Stimulated activated CD4-positive, alpha-beta T cell treated with anti-CD3 and anti-CD28 coated beads, Interleukin-12 subunit alpha, Interleukin-12 subunit beta, amount 100 ng/mL, for 48 hours (primary cell): Measurements from ENCODE around the gene MCTP1.

Source experiments
- DNase-seq, 3 donors: peaks; one replicate each; pipeline ENCODE4 v3.0.0-alpha.2; 2020; ENCODE audit warnings: low read depth in 2 of 3, low spot score in 1 of 3

Gene MCTP1

GRCh38 chr5:95078868-95079267, 206.0 kb downstream of the MCTP1 start:
- DNase-seq, result no peak

DNA sequence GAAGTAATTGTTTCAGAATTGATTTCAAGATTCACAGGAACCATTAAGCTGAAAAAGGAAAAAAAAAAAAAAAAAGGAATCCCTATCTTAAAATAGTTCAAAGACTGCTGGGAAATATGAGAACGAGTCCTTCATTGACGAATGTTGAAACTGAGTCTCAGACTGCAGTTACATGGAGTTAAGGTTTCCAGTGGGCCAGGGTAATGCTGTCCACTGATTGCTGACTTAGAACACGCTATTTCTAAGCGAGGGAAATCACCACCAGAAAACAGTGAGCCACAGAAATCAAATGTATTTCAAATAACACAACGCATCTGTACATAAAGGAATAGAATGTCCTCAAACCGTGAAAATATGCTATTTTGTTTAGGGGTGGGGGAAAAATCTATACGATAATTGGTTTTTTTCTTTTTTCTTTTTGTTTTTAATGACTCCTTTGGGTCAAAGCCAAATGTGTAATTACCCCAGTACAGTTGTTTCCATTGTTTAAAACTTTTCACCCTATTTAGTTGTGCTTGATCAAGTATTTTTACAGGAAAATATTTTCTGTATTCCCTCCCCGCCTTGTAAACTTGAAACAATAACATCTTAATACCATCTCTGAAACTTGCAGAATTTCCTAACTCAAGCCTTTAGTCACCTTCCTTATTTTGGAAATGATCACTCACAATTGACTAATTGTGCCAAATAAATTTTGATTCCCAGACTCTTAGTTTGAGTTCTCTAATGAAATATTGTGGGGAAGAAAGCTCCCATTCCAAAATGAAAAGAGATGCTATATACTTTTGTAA, 208.3 kb downstream of the MCTP1 start:
- DNase-seq, result no peak

DNA sequence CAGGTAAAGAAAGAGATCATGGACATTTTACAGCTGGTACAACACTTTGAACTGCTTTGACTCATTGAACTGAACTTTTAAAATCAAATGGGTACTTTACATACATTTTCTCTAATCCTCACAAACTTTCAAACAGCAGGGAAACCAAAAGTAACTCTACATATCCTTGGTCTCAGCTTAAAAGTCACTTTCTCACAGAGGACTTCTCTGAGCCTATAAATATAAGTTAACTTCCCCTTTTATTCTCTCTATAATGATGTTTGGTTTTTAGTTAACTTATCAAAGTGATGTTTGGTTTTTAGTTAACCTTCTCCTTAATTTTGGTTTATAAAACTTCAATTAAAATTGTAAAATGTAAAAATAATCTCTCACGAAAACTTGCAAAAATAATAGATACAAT, 209.8 kb downstream of the MCTP1 start:
- DNase-seq, result no peak

- no peak for DNase-seq
Measured at GRCh38 chr5:95072281-95072680, 212.6 kb downstream of the MCTP1 start.

GRCh38 chr5:95070866-95071265, 214.0 kb downstream of the MCTP1 start:
- no peak for DNase-seq

GRCh38 chr5:95070453-95070852, 214.4 kb downstream of the MCTP1 start:
- DNase-seq, result no peak

DNA sequence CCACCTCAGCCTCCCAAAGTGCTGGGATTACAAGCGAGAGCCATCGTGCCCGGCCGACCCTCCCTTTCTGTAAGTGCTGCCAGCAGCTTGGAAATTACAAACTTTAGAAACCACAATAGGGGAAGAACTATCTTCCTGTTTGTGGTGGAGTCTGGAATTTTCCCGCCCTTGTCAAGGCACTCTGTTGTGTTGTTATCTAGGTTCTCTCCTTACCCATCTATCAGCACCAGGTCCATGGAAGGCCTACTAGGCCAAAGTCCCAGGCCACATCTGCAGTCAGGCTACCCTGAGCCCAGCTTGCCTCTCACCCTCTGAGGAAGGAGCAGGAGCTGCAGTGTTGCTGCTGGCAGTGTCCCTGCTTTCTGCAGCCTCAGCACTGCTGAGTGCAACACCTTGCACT, 214.9 kb downstream of the MCTP1 start:
- no peak for DNase-seq

GRCh38 chr5:95069021-95069420, 215.9 kb downstream of the MCTP1 start:
- DNase-seq, result no peak

DNA sequence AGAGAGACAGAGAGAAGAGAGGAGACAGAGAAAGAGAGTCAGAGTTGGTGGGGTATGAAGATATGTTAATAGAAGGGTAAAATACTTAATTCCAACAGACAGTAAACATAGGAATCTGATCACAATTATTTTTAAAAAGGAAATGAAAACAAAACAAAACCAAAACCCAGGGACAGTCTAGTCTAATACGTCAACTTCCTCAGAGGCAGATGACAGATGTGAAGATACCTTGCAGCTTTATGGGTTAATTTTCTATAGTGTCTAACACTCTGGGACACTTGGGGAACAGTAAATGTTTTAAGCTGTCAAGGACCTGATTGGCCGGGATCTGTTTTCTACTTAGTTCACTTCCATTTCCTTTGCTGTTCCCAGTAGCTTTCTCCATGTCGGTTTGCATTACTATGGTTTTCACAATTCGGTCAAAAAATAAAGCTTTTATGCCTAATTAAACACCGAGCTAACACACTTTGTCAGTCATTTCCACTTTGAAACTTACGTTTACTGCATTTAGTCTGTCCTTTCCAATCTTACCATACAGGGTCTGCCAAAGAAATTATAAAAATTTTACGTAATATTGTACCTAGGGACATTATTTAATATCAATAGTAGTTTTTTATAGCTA, 216.5 kb downstream of the MCTP1 start:
- no peak for DNase-seq

DNA sequence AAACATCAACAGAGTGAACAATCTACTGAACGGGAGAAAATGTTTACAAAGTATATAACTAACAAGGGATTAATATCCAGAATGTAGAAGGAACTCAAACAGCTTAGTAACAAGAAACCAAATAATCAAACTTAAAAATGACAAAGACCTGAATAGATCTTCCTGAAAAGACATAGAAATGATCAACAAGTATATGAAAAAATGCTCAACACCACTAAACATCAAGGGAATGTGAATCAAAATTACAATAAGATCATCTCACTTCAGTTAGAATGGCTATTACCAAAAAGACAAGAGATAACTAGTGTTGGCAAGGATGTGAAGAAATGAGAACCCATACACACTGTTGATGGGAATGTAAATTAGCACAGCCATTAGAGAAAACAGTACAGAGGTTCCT, 218.8 kb downstream of the MCTP1 start:
- DNase-seq, result no peak

DNA sequence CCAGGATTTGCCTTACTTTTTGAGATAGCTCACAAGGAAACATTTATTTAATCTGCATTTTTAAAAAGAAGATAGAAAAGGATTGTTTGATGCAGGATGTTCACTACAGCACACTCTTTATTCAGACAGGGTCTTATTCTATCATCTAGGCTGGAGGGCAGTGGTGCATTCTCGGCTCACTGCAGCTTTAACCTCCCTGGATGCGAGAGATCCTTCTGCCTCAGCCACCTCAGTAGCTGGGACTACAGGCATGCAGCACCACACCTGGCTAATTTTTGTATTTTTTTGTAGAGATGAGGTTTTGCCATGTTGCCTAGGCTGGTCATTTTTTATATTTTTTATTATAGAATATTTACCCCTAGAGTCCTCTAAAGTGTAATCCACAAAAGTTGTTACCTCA, 221.4 kb downstream of the MCTP1 start:
- DNase-seq, result no peak

DNA sequence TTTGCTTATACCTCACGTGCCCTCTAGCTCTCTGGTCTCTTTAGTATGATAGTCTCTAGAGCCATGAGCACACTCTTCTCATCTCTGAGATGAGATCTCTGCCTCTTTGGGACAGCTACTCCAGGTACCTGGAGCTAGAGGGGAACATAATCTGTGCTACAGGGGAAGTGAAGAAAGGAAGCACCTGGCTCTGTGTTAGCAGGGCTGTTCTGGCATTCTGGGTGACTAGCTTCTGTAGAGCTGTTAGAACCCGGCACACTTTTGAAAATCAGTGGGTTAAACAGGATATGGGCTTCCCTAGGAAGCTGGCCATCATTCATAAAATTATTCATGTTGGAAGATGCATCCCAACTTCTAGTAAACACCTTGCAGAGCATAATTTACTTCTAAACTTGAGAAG, 224.8 kb downstream of the MCTP1 start:
- no peak for DNase-seq

- DNase-seq, result no peak
Measured at GRCh38 chr5:95059636-95060035, 225.3 kb downstream of the MCTP1 start.

GRCh38 chr5:95057615-95058014, 227.3 kb downstream of the MCTP1 start:
- no peak for DNase-seq

DNA sequence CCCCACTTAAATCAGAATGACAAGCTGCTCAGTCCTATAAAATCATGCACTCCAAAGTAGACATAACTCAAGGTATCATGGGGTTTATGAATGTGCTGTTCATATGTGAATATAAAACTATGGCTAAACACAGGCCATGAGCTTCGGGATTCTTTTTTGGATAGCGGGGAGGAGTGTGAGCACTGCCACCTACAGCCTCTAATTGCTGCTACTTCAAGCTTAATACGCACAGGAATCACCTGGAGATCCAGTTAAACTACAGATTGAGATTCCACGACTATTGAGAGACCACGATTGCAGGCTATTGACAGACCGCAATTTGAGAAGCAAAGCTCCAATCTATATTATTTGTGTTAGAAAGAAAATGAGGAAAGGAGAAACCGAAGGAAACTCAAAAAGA, 231.6 kb downstream of the MCTP1 start:
- DNase-seq, result no peak

DNA sequence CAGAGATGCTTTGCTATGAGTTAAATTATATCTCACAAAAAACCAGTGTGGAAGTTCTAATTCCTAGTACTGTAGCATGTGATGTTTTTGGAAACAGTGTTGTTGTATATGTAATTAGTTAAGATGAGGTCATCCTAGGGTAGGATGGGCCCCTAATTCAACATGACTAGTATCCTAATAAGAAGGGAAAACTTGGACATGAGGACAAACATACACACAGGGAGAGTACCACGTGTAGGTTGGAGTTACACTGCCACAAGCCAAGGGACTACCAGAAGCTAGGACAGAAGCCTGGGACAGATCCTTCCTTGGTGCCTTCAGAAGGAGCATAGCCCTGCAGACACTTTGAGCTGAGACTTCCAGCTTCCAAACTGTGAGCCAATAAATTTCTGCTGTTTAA, 234.2 kb downstream of the MCTP1 start:
- no peak for DNase-seq

DNA sequence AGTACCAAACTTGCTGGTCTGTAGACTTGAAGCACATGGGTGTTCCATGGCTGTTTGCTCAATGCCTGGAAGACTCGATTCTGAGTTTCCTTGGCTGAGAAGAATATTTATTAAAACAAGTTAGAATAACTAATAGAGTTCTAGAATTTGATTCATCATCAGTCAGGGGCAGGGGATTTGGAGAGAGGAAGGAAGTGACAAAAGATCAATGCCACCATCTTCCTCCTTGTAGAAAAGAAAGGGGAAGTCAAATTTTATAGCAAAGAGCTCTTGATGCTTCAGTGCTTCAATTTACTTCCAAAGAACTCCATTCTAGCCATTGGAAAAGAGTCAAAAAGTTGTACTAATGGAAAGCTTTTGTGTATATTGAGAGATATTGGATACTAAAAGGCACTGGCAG, 236.3 kb downstream of the MCTP1 start:
- no peak for DNase-seq

- DNase-seq, result no peak
Measured at GRCh38 chr5:95045181-95045965, 239.5 kb downstream of the MCTP1 start.

DNA sequence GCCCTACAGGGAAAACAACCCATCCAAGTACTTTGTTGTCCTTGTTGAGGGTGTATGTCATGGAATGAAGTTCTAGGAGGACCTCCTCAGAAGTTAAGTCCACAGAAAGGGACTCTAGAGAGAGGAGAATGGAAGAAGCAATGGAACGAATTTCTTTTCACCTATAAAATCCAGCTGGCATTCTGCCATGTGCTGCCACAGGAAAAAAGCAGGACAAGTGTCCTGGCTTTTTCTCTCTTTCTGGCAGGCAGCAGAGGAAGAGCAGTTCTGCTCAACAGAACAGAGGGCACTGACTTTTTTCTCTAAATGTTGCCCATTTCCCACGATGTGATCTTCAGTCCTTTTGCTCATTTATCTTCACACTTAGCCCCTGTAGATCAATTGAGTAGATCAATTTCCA, 240.8 kb downstream of the MCTP1 start:
- DNase-seq, result no peak

- DNase-seq, result no peak
Measured at GRCh38 chr5:95043648-95044047, 241.2 kb downstream of the MCTP1 start.

GRCh38 chr5:95043234-95043633, 241.7 kb downstream of the MCTP1 start:
- no peak for DNase-seq

DNA sequence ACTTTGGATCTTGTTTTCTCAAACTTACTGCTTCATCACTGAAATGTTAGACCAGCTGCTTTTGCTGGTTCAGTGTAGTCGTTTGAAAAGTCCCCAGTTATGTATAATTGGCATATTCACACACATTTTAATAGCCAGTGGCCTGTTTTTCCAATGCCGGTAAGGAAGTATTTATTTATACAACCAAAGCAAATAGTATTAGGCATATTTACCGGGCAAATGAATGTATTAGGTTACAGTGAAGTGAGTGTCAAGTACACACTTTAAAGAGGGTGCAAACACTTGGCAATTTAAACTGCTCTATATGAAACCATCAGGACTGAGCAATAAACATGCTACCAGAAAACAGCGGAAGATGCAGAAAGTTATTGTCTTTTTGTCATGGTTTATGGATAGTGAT, 242.9 kb downstream of the MCTP1 start:
- DNase-seq, result no peak
